AG04450 (cell line): ENCODE data around the gene HPD. TPM values are rescaled to one million over a fixed set of nuclear protein-coding genes. Genes with fewer than 3 reads are reported as not detected.
"Not testable (repeated sequence)": the region's sequence is repeated elsewhere in the genome, so short reads cannot be mapped to it uniquely, and the experiment has no call there.

Source experiments
- CTCF ChIA-PET: fragments of 300-600, 350-600 bp; formaldehyde crosslinking; extraction: SDS; loops from one replicate; lab custom pipeline; 2022; ENCODE audit warnings: antibody characterized with exemption, inconsistent platforms; lab: Charles Lee
- POLR2A ChIA-PET: fragments of 350-600 bp; formaldehyde crosslinking; extraction: SDS; loops from one replicate; lab custom pipeline; 2021; ENCODE audit warnings: antibody characterized with exemption, inconsistent platforms; lab: Yijun Ruan, JAX
- DNase-seq: peaks from one replicate; pipeline ENCODE4 v3.0.0-alpha.2; 2011; ENCODE audit warnings: low read depth, low spot score
- H3K27ac ChIP-seq: one replicate; pipeline ENCODE4 v1.5.1; 2012; ENCODE audit warnings: low read depth, low read length, control low read depth
- H3K27me3 ChIP-seq: one replicate; pipeline ENCODE4 v1.6.0; 2012; ENCODE audit warnings: low read length; ENCODE audit not compliant: control insufficient read depth, insufficient read depth
- H3K4me3 ChIP-seq: 2 replicates; pipeline ENCODE4 v1.5.1; 2011; ENCODE audit warnings: mild to moderate bottlenecking, low read depth, low read length, control low read depth
- H3K9me3 ChIP-seq: 2 replicates; pipeline ENCODE4 v1.5.1; 2012; ENCODE audit warnings: low read length; ENCODE audit not compliant: control insufficient read depth, insufficient read depth
- CTCF ChIP-seq: IDR thresholded peaks from 2 replicates; pipeline ENCODE4 v1.5.1; 2011; ENCODE audit warnings: low read depth, low read length, control low read depth, inconsistent platforms
- polyA plus RNA-seq: library from polyadenylated mRNA; depleted of rRNA; stranded (reverse); fragments of >200 nt; gene quantifications from 2 replicates; pipeline ENCODE4 v1.2.3, GENCODE V29; 2011

HPD gene
- polyA plus RNA-seq, 1 experiment = 0.05 TPM

- no peak overlapping the region for H3K4me3 ChIP-seq
- CTCF ChIA-PET = interaction anchor here (0.7 to 1.6 kb wide), 2 partner anchors 10 to 104 kb away, joined by 3 to 10 read pairs; partner anchors contain the start of gene PSMD9
- peak overlapping the region; percentile 21 for H3K27ac ChIP-seq
- POLR2A ChIA-PET = no interaction called here
- H3K27me3 ChIP-seq = no peaks in the 10 kb centered on the region
- no peaks in the 10 kb centered on the region for H3K9me3 ChIP-seq
- no peak for DNase-seq
- TF ChIP-seq CTCF = no peak
Observed at GRCh38 chr12:121898287-121898686, 39.6 kb upstream of the HPD start.

GRCh38 chr12:121894633-121895032, 36.0 kb upstream of the HPD start:
- POLR2A ChIA-PET = interaction anchor here (1.3 kb wide), 1 partner anchor 92 kb away, joined by 6 read pairs; no protein-coding TSS in a partner anchor
- no peak for DNase-seq
- Histone ChIP-seq H3K4me3 (no peak overlapping the region), H3K27ac (peak overlapping the region; percentile 68), H3K9me3 (no peaks in the 10 kb centered on the region), H3K27me3 (no peaks in the 10 kb centered on the region)
- TF ChIP-seq CTCF = peak; percentile 44
- CTCF ChIA-PET = interaction anchor here (0.6 to 1.5 kb wide), 3 partner anchors 71 to 201 kb away, joined by 5 to 11 read pairs (median 6); partner anchors contain the start of gene RHOF

- CTCF ChIA-PET = interaction anchor here (0.6 to 9.2 kb wide), 3 partner anchors 55 to 99 kb away, joined by 4 to 111 read pairs (median 5); partner anchors contain the start of gene RHOF
- peak overlapping the region; percentile 68 for H3K27ac ChIP-seq
- TF ChIP-seq CTCF = no peak
- no peaks in the 10 kb centered on the region for H3K27me3 ChIP-seq
- H3K4me3 ChIP-seq = no peak overlapping the region
- DNase-seq = peak; percentile 50
- POLR2A ChIA-PET = interaction anchor here (1.3 to 1.5 kb wide), 2 partner anchors 91 to 99 kb away, joined by 3 to 6 read pairs; no protein-coding TSS in a partner anchor
- H3K9me3 ChIP-seq = no peaks in the 10 kb centered on the region
Observed at GRCh38 chr12:121893961-121894460, 35.4 kb upstream of the HPD start.

GRCh38 chr12:121892673-121893561, 34.3 kb upstream of the HPD start:
- TF ChIP-seq CTCF = no peak
- peak overlapping the region; percentile 31 for H3K27ac ChIP-seq
- H3K9me3 ChIP-seq = no peaks in the 10 kb centered on the region; the same call in 1 of the 2 replicates
- DNase-seq = no peak
- no peaks in the 10 kb centered on the region for H3K27me3 ChIP-seq
- no peak overlapping the region for H3K4me3 ChIP-seq
- ChIA-PET CTCF (interaction anchor here (0.6 to 9.2 kb wide), 4 partner anchors 54 to 98 kb away, joined by 3 to 111 read pairs (median 4); partner anchors contain the start of gene RHOF), POLR2A (interaction anchor here (1.0 to 1.5 kb wide), 2 partner anchors 67 to 98 kb away, joined by 3 to 4 read pairs; no protein-coding TSS in a partner anchor)

- DNase-seq, H3K27ac ChIP-seq: not testable (repeated sequence)
- CTCF ChIA-PET = interaction anchor here (0.6 to 9.2 kb wide), 9 partner anchors 9 to 192 kb away, joined by 3 to 111 read pairs (median 6); partner anchors contain the start of genes HPD and RHOF
Observed at GRCh38 chr12:121889661-121890060, 31.0 kb upstream of the HPD start.

More at GRCh38 chr12:121889661-121890060, 31.0 kb upstream of the HPD start:
- H3K4me3 ChIP-seq = peak overlapping the region; percentile 94
- POLR2A ChIA-PET = interaction anchor here (1.7 to 1.8 kb wide), 2 partner anchors 17 to 95 kb away, joined by 11 to 18 read pairs; partner anchors contain the start of gene RHOF
- not testable (repeated sequence) for H3K9me3 ChIP-seq, H3K27me3 ChIP-seq
